IMR-90 (cell line): Measurements from ENCODE around the gene HNRNPLL. TPM values are rescaled to one million over a fixed set of nuclear protein-coding genes. Genes with fewer than 3 reads are reported as not detected.

ENCODE experiments used
- ATAC-seq: fragments of 200-7000 bp; cut with Tn5 transposase; 2 replicates; pipeline ENCODE4 v1.9.1; 2020; ENCODE audit warnings: low read depth, mild to moderate bottlenecking, moderate library complexity
- Bru-seq: library from RNA; stranded (reverse); fragments of 400-500 nt; gene quantifications from one replicate; lab custom pipeline; 2021; lab: Mats Ljungman, UMichigan
- BruChase-seq, 2 experiments: library from RNA; stranded (reverse); fragments of 400-500 nt; gene quantifications; one replicate each; lab custom pipeline; 2021; lab: Mats Ljungman, UMichigan
- BruUV-seq: library from RNA; stranded (reverse); fragments of 400-500 nt; replicated peaks from 2 replicates; lab custom pipeline; 2021; lab: Mats Ljungman, UMichigan
- CTCF ChIA-PET: fragments of 300-600 bp; formaldehyde crosslinking; extraction: SDS; loops from one replicate; lab custom pipeline; 2021; ENCODE audit warnings: antibody characterized with exemption; lab: Yijun Ruan, JAX
- POLR2A ChIA-PET: fragments of 300-600 bp; sonication (Branson Sonifier 250); formaldehyde crosslinking; loops from one replicate; lab custom pipeline; 2022; ENCODE audit warnings: antibody characterized with exemption; ENCODE audit not compliant: unreplicated experiment; lab: Charles Lee
- DNase-seq: peaks from one replicate; pipeline ENCODE4 v3.0.0; 2013
- H2AFZ ChIP-seq: replicated peaks from 2 replicates; pipeline ENCODE3; 2013; ENCODE audit warnings: low read length, mild to moderate bottlenecking; ENCODE audit not compliant: poor library complexity
- H2AK5ac ChIP-seq: 2 replicates; pipeline ENCODE4 v1.6.1; 2013; ENCODE audit warnings: low read depth, low read length, inconsistent platforms
- H2AK9ac ChIP-seq: replicated peaks from 2 replicates; pipeline ENCODE3; 2013; ENCODE audit warnings: mild to moderate bottlenecking, low read depth, low read length, moderate library complexity; ENCODE audit not compliant: poor library complexity
- H2BK120ac ChIP-seq: 2 replicates; pipeline ENCODE4 v1.6.1; 2013; ENCODE audit warnings: low read depth, low read length, inconsistent platforms
- H2BK15ac ChIP-seq: 3 replicates; pipeline ENCODE4 v1.6.1; 2013; ENCODE audit warnings: low read depth, low read length, inconsistent platforms
- H2BK20ac ChIP-seq: 2 replicates; pipeline ENCODE4 v1.6.1; 2013; ENCODE audit warnings: low read depth, mild to moderate bottlenecking, inconsistent platforms, low read length, moderate library complexity
- H2BK5ac ChIP-seq: 2 replicates; pipeline ENCODE4 v1.6.1; 2013; ENCODE audit warnings: mild to moderate bottlenecking, low read depth, low read length, inconsistent platforms; ENCODE audit not compliant: poor library complexity, severe bottlenecking
- H3K14ac ChIP-seq: replicated peaks from 2 replicates; pipeline ENCODE4 v1.6.1; 2013; ENCODE audit warnings: low read depth, low read length, inconsistent platforms
- H3K18ac ChIP-seq: 2 replicates; pipeline ENCODE4 v1.6.1; 2013; ENCODE audit warnings: low read depth, low read length, control low read depth
- H3K23ac ChIP-seq: 2 replicates; pipeline ENCODE4 v1.6.1; 2013; ENCODE audit warnings: low read depth, low read length, inconsistent platforms
- H3K27ac ChIP-seq: 2 replicates; pipeline ENCODE4 v1.5.1; 2013; ENCODE audit warnings: mild to moderate bottlenecking, control low read depth, low read length; ENCODE audit not compliant: insufficient read depth
- H3K27me3 ChIP-seq: 2 replicates; pipeline ENCODE4 v1.6.1; 2013; ENCODE audit warnings: low read length; ENCODE audit not compliant: control insufficient read depth, insufficient read depth
- H3K36me3 ChIP-seq: 2 replicates; pipeline ENCODE4 v1.6.1; 2013; ENCODE audit warnings: low read length, mixed read lengths; ENCODE audit not compliant: control insufficient read depth, insufficient read depth
- H3K4ac ChIP-seq: 2 replicates; pipeline ENCODE4 v1.6.1; 2013; ENCODE audit warnings: low read depth, low read length, inconsistent platforms
- H3K4me1 ChIP-seq: 2 replicates; pipeline ENCODE4 v1.6.1; 2013; ENCODE audit warnings: low read length, mixed read lengths; ENCODE audit not compliant: control insufficient read depth, insufficient read depth
- H3K4me2 ChIP-seq: 2 replicates; pipeline ENCODE4 v1.6.1; 2013; ENCODE audit warnings: low read depth, mild to moderate bottlenecking, control low read depth, low read length, moderate library complexity
- H3K4me3 ChIP-seq: 2 replicates; pipeline ENCODE4 v1.5.1; 2013; ENCODE audit warnings: low read depth, mild to moderate bottlenecking, control low read depth, low read length, moderate library complexity; ENCODE audit not compliant: insufficient read depth
- H3K56ac ChIP-seq: 2 replicates; pipeline ENCODE4 v1.6.1; 2013; ENCODE audit warnings: low read length, inconsistent platforms; ENCODE audit not compliant: insufficient read depth; ENCODE audit errors: extremely low read depth
- H3K79me1 ChIP-seq, 2 experiments: 2 replicates each; pipeline ENCODE4 v1.6.1; 2013; ENCODE audit warnings: low read length in 2 of 2, inconsistent platforms in 1 of 2, low read depth in 1 of 2
- H3K9ac ChIP-seq: 2 replicates; pipeline ENCODE4 v1.6.1; 2013; ENCODE audit warnings: low read depth, low read length, control low read depth
- H3K9me1 ChIP-seq: 2 replicates; pipeline ENCODE4 v1.6.1; 2013; ENCODE audit warnings: low read length, inconsistent platforms; ENCODE audit not compliant: insufficient read depth
- H3K9me3 ChIP-seq: 2 replicates; pipeline ENCODE4 v1.6.1; 2013; ENCODE audit warnings: low read length; ENCODE audit not compliant: control insufficient read depth, insufficient read depth
- H4K20me1 ChIP-seq: 2 replicates; pipeline ENCODE4 v1.6.1; 2013; ENCODE audit warnings: low read length, inconsistent platforms; ENCODE audit not compliant: insufficient read depth
- H4K5ac ChIP-seq: 2 replicates; pipeline ENCODE4 v1.6.1; 2013; ENCODE audit warnings: mild to moderate bottlenecking, low read depth, low read length, control low read depth
- H4K8ac ChIP-seq, 2 experiments: 2 replicates each; pipeline ENCODE4 v1.6.1; 2013; ENCODE audit warnings: low read depth in 2 of 2, low read length in 2 of 2, control low read depth in 1 of 2, inconsistent platforms in 1 of 2
- H4K91ac ChIP-seq: 2 replicates; pipeline ENCODE4 v1.6.1; 2013; ENCODE audit warnings: low read depth, low read length, inconsistent platforms; ENCODE audit not compliant: insufficient read depth
- CEBPB ChIP-seq: IDR thresholded peaks from 2 replicates; pipeline ENCODE4 v1.6.1; 2012; ENCODE audit warnings: low read depth, low read length, improper control_type of control experiment
- CHD1 ChIP-seq: IDR thresholded peaks from 2 replicates; pipeline ENCODE4 v1.6.1; 2012; ENCODE audit warnings: low read depth, low read length, improper control_type of control experiment
- FOS ChIP-seq: fragments of 150-350 bp; IDR thresholded peaks from 2 replicates; pipeline ENCODE4 v1.6.1; 2016; ENCODE audit warnings: low read depth, low read length
- MAFK ChIP-seq: IDR thresholded peaks from 2 replicates; pipeline ENCODE4 v1.6.1; 2012; ENCODE audit warnings: low read depth, low read length, improper control_type of control experiment
- MAZ ChIP-seq: IDR thresholded peaks from 2 replicates; pipeline ENCODE4 v1.6.1; 2012; ENCODE audit warnings: low read depth, mild to moderate bottlenecking, low read length, improper control_type of control experiment, moderate library complexity, borderline replicate concordance
- MXI1 ChIP-seq: IDR thresholded peaks from 2 replicates; pipeline ENCODE4 v1.6.1; 2012; ENCODE audit warnings: low read depth, mild to moderate bottlenecking, low read length, moderate library complexity, borderline replicate concordance
- POLR2A ChIP-seq: IDR thresholded peaks from 2 replicates; pipeline ENCODE4 v1.6.1; 2012; ENCODE audit warnings: mild to moderate bottlenecking, low read depth, low read length
- RAD21 ChIP-seq: IDR thresholded peaks from 2 replicates; pipeline ENCODE4 v1.6.1; 2012; ENCODE audit warnings: low read length, improper control_type of control experiment
- RCOR1 ChIP-seq: IDR thresholded peaks from 2 replicates; pipeline ENCODE4 v1.6.1; 2012; ENCODE audit warnings: mild to moderate bottlenecking, low read length, improper control_type of control experiment; ENCODE audit not compliant: insufficient replicate concordance
- RFX5 ChIP-seq: IDR thresholded peaks from 2 replicates; pipeline ENCODE4 v1.8.0; 2012; ENCODE audit warnings: low read depth, mild to moderate bottlenecking, low read length, moderate library complexity
- SMC3 ChIP-seq: fragments of 150-350 bp; IDR thresholded peaks from 2 replicates; pipeline ENCODE4 v1.6.1; 2016; ENCODE audit warnings: low read depth, mild to moderate bottlenecking, antibody characterized with exemption, low read length, moderate library complexity
- WGBS, 2 experiments: methylation state at CpG; one replicate each; pipeline versions ENCODE4 v1.1.5 to v1.1.7; 2013; ENCODE audit warnings: missing lambda C conversion rate in 2 of 2; ENCODE audit not compliant: insufficient read length in 1 of 2; ENCODE audit errors: extremely low coverage in 2 of 2; 5-methylcytosine and 5-hydroxymethylcytosine counted together
- dilution Hi-C: fragments of 300-500 bp; cut with HindIII; formaldehyde crosslinking; loops from one replicate; pipeline ENCODE4 v1.14.3; 2018; ENCODE audit warnings: low sequenced_read_pairs; ENCODE audit not compliant: unreplicated experiment
- in situ Hi-C: fragments of 300-500 bp; cut with MboI; formaldehyde crosslinking; loops from 3 replicates; pipeline ENCODE4 v1.14.3; 2019; ENCODE audit warnings: low sequenced_read_pairs, inconsistent platforms, mixed read lengths
- intact Hi-C: fragments of 100-400 bp; cut with micrococcal nuclease; formaldehyde crosslinking; loops from 2 replicates; pipeline ENCODE4 v1.10.0; 2022
- long read RNA-seq: library from polyadenylated mRNA; unstranded; transcript quantifications from one replicate; pipeline ENCODE4 v2.0.0, GENCODE V29; 2021; ENCODE audit not compliant: unreplicated experiment
- polyA plus RNA-seq, 3 experiments: library from polyadenylated mRNA; depleted of rRNA; stranded (reverse); fragments of >200 nt; gene quantifications; 2 replicates each; pipeline ENCODE4 v1.2.3, GENCODE V29; 2012; ENCODE audit warnings: low replicate concordance in 1 of 3
- total RNA-seq: library from RNA; depleted of rRNA; stranded (reverse); fragments of >200 nt; gene quantifications from 2 replicates; pipeline ENCODE4 v1.2.3, GENCODE V29; 2012; rRNA removed
- TF ChIP-seq, protein P1 (sequence below): fragments of 150-350 bp; IDR thresholded peaks from 2 replicates; pipeline ENCODE4 v1.6.1; 2017; ENCODE audit warnings: mild to moderate bottlenecking, antibody characterized with exemption, low read length, low read depth
- TF ChIP-seq, protein P2 (sequence below): conservative IDR thresholded peaks from 2 replicates; pipeline ENCODE4 v1.5.1; 2012; ENCODE audit warnings: mild to moderate bottlenecking, low read depth, low read length, improper control_type of control experiment

The HNRNPLL gene
- total RNA-seq, result 49.2 and 53.1 TPM in 2 replicates
- 20.2 and 23.7 TPM in 2 replicates for polyA plus RNA-seq (2012; rRNA removed)
- polyA plus RNA-seq (2012; cell fraction: cytosol; rRNA removed), result 9.2 and 12.6 TPM in 2 replicates
- 7.9 and 36.5 TPM in 2 replicates for polyA plus RNA-seq (2012; cell fraction: nucleus; rRNA removed; ENCODE audit: low replicate concordance)
- Bru-seq, nascent RNA, result percentile 96 among the genes with signal in this experiment
- percentile 95 among the genes with signal in this experiment for BruChase-seq, experiment 1, labeled RNA remaining after a 6-hour chase
- BruChase-seq, experiment 2, labeled RNA remaining after a 2-hour chase, result percentile 96 among the genes with signal in this experiment
- long read RNA-seq, full-length matches to known transcripts, result 100 of 108 reads
- long read RNA-seq, partial matches to known transcripts, result 6 of 108 reads
- long read RNA-seq, other reads (novel, unspliced or antisense), result 2 of 108 reads

DNA sequence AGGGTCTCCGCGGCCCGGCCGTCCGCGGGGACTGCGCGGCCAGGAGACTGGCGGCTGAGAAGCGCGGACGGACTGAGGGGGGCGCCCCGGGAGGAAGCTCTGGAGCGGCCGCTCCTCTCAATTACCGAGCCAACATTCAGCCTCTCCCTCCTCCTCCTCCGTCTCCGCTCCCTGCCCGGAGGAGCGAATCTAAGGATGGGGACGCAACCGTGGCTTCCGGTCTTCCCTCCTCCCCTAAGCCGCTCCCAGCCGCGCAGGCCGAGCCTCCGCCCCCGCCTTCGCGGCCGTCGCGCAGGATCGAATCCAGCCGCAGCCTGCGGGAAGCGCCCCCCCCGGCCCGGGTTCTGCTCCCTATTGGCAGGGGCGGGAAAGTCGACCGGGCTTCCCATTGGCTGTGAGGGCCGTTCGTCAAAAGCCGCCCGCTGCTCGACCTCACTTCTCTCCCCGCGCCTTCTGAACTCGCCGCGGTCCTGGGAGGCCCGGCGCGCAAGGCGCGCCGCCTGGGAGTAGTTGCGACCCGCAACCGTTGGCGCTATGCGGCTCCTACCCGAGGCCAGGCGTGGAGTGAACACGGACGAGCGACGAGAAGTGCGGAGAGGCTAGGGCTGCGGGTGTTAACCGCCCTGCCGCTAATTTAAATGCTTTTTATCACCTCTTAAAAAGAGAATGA is at the start of gene HNRNPLL:
HNRNPLL (minus strand) TSS at position 197 of the 670 bp plus-strand sequence. CDS start 302 bp downstream, outside the sequence.
- Histone ChIP-seq H3K4me1 (peaks cover 10% of the 10 kb centered on the region), H3K4me2 (peak within 1 kb of the TSS; percentile 91)
- WGBS, 2 experiments, result 0% methylated on average over 11 of the region's 75 CpGs; no CpG with 5 or more reads in 1 of the 2 experiments

More for the DNA sequence above, at the start of gene HNRNPLL:
- intact Hi-C loops, result loop anchor here (1.0 kb wide), 1 partner anchor 123 kb away; no protein-coding TSS in a partner anchor
- Histone ChIP-seq H4K91ac (peak within 1 kb of the TSS; percentile 80), H3K18ac (peak within 1 kb of the TSS; percentile 80; the same call in 1 of the 2 replicates), H2BK5ac (peak within 1 kb of the TSS; percentile 95), H2AFZ (peak within 1 kb of the TSS; percentile 91), H3K36me3 (no peaks in the 10 kb centered on the region), H2AK5ac (peak within 1 kb of the TSS; percentile 67; the same call in 1 of the 2 replicates), H4K8ac (peak within 1 kb of the TSS; percentile 63 to 68; a peak in 2 of 4 replicates), H2BK20ac (no peak within 1 kb of the TSS), H3K56ac (peak within 1 kb of the TSS; percentile 85), H2AK9ac (peak within 1 kb of the TSS; percentile 97), H2BK120ac (peak within 1 kb of the TSS; percentile 66), H3K27ac (peak within 1 kb of the TSS; percentile 98), H3K4ac (peak within 1 kb of the TSS; percentile 93), H3K23ac (peak within 1 kb of the TSS; percentile 90), H3K9me1 (peaks cover 3% of the 10 kb centered on the region; the same call in 1 of the 2 replicates), H4K20me1 (peaks cover 32% of the 10 kb centered on the region), H4K5ac (peak within 1 kb of the TSS; percentile 40; the same call in 1 of the 2 replicates), H2BK15ac (no peak within 1 kb of the TSS), H3K27me3 (no peaks in the 10 kb centered on the region), H3K4me3 (peak within 1 kb of the TSS; percentile 85), H3K14ac (peak within 1 kb of the TSS; percentile 99), H3K9me3 (no peaks in the 10 kb centered on the region), H3K79me1 (peaks cover 0 to 24% of the 10 kb centered on the region in 2 experiments; a peak in 2 of 4 replicates), H3K9ac (peak within 1 kb of the TSS; percentile 97)
- no peak for TF ChIP-seq SMC3
- peak; percentile 96 for TF ChIP-seq POLR2A
- peak; percentile 80 for TF ChIP-seq RCOR1
- TF ChIP-seq FOS, result peak; percentile 51; the same call in 1 of the 2 replicates
- TF ChIP-seq MAFK, result no peak
- 0 out of 2 replicates have a peak, but pooled peaks have one; percentile 16 for TF ChIP-seq CEBPB
- TF ChIP-seq MAZ, result peak; percentile 98
- no peak for TF ChIP-seq MXI1
- TF ChIP-seq CHD1, result no peak
- TF ChIP-seq, protein P1, sequence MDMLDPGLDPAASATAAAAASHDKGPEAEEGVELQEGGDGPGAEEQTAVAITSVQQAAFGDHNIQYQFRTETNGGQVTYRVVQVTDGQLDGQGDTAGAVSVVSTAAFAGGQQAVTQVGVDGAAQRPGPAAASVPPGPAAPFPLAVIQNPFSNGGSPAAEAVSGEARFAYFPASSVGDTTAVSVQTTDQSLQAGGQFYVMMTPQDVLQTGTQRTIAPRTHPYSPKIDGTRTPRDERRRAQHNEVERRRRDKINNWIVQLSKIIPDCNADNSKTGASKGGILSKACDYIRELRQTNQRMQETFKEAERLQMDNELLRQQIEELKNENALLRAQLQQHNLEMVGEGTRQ, result 0 out of 2 replicates have a peak, but pooled peaks have one; percentile 7
- TF ChIP-seq, protein P2, sequence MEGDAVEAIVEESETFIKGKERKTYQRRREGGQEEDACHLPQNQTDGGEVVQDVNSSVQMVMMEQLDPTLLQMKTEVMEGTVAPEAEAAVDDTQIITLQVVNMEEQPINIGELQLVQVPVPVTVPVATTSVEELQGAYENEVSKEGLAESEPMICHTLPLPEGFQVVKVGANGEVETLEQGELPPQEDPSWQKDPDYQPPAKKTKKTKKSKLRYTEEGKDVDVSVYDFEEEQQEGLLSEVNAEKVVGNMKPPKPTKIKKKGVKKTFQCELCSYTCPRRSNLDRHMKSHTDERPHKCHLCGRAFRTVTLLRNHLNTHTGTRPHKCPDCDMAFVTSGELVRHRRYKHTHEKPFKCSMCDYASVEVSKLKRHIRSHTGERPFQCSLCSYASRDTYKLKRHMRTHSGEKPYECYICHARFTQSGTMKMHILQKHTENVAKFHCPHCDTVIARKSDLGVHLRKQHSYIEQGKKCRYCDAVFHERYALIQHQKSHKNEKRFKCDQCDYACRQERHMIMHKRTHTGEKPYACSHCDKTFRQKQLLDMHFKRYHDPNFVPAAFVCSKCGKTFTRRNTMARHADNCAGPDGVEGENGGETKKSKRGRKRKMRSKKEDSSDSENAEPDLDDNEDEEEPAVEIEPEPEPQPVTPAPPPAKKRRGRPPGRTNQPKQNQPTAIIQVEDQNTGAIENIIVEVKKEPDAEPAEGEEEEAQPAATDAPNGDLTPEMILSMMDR, result no peak; the same call in 1 of the 2 replicates
- TF ChIP-seq RFX5, result no peak
- TF ChIP-seq RAD21, result no peak
- no TSS peak for BruUV-seq
- ChIA-PET POLR2A (no interaction called here), CTCF (interaction anchor here (0.6 to 1.6 kb wide), 8 partner anchors 10 to 124 kb away, joined by 3 to 5 read pairs (median 3); no protein-coding TSS in a partner anchor)
- ATAC-seq (peak; percentile 93), DNase-seq (peak; percentile 97)
- in situ Hi-C loops, result loop anchor here (5.0 kb wide), 1 partner anchor 119 kb away; no protein-coding TSS in a partner anchor
- dilution Hi-C loops, result no loop called here
